H9 (cell line): ENCODE results near the gene AFAP1. TPM values are rescaled to one million over a fixed set of nuclear protein-coding genes. Genes with fewer than 3 reads are reported as not detected.

ENCODE experiments used
- DNase-seq: peaks from one replicate; pipeline ENCODE4 v3.0.0-alpha.2; 2017
- H2AFZ ChIP-seq: one replicate; pipeline ENCODE4 v1.6.1; 2013; ENCODE audit warnings: mild to moderate bottlenecking, low read length, control low read depth, moderate library complexity
- H2AK5ac ChIP-seq: 2 replicates; pipeline ENCODE4 v1.6.1; 2013; ENCODE audit warnings: low read length, control low read depth, mixed read lengths; ENCODE audit not compliant: insufficient read length
- H2BK120ac ChIP-seq: one replicate; pipeline ENCODE4 v1.6.1; 2013; ENCODE audit warnings: low read depth, mild to moderate bottlenecking, low read length, control low read depth, inconsistent platforms; ENCODE audit not compliant: poor library complexity, severe bottlenecking
- H2BK12ac ChIP-seq: 2 replicates; pipeline ENCODE4 v1.6.1; 2013; ENCODE audit warnings: low read length, control low read depth, mixed read lengths, low read depth; ENCODE audit not compliant: insufficient read length
- H2BK15ac ChIP-seq: 2 replicates; pipeline ENCODE4 v1.6.1; 2013; ENCODE audit warnings: low read depth, low read length, control low read depth
- H2BK20ac ChIP-seq: one replicate; pipeline ENCODE4 v1.6.1; 2013; ENCODE audit warnings: low read depth, mild to moderate bottlenecking, low read length, control low read depth, inconsistent platforms; ENCODE audit not compliant: poor library complexity, severe bottlenecking
- H2BK5ac ChIP-seq: 2 replicates; pipeline ENCODE4 v1.6.1; 2013; ENCODE audit warnings: low read length, control low read depth, mixed read lengths; ENCODE audit not compliant: insufficient read length
- H3K14ac ChIP-seq: 2 replicates; pipeline ENCODE4 v1.6.1; 2013; ENCODE audit warnings: low read length, control low read depth; ENCODE audit not compliant: insufficient read depth
- H3K18ac ChIP-seq: 2 replicates; pipeline ENCODE4 v1.6.1; 2013; ENCODE audit warnings: low read depth, mild to moderate bottlenecking, mixed read lengths, low read length, control low read depth; ENCODE audit not compliant: insufficient read length
- H3K23ac ChIP-seq: 2 replicates; pipeline ENCODE4 v1.6.1; 2013; ENCODE audit warnings: low read length, control low read depth, mixed read lengths, low read depth; ENCODE audit not compliant: insufficient read length
- H3K23me2 ChIP-seq: 2 replicates; pipeline ENCODE4 v1.6.1; 2013; ENCODE audit warnings: low read depth, mild to moderate bottlenecking, mixed read lengths, low read length, control low read depth; ENCODE audit not compliant: insufficient read length, poor library complexity, severe bottlenecking
- H3K27ac ChIP-seq: 2 replicates; pipeline ENCODE4 v1.5.1; 2013; ENCODE audit warnings: low read length, control low read depth, mixed read lengths, low read depth; ENCODE audit not compliant: insufficient read length
- H3K27me3 ChIP-seq: 2 replicates; pipeline ENCODE4 v1.6.1; 2013; ENCODE audit warnings: low read length, control low read depth, inconsistent platforms; ENCODE audit not compliant: insufficient read depth
- H3K4ac ChIP-seq: 2 replicates; pipeline ENCODE4 v1.6.1; 2013; ENCODE audit warnings: low read depth, mild to moderate bottlenecking, control low read depth, inconsistent platforms, low read length, moderate library complexity
- H3K4me1 ChIP-seq: 2 replicates; pipeline ENCODE4 v1.6.1; 2013; ENCODE audit warnings: low read length, control low read depth, inconsistent platforms; ENCODE audit not compliant: insufficient read depth
- H3K4me2 ChIP-seq: 2 replicates; pipeline ENCODE4 v1.6.1; 2013; ENCODE audit warnings: low read length, control low read depth, mixed read lengths; ENCODE audit not compliant: insufficient read length, insufficient read depth
- H3K56ac ChIP-seq: 2 replicates; pipeline ENCODE4 v1.6.1; 2013; ENCODE audit warnings: low read depth, mild to moderate bottlenecking, mixed read lengths, low read length, control low read depth; ENCODE audit not compliant: insufficient read length
- H3K79me1 ChIP-seq: 2 replicates; pipeline ENCODE4 v1.6.1; 2013; ENCODE audit warnings: low read depth, mild to moderate bottlenecking, moderate library complexity, low read length, control low read depth, inconsistent platforms; ENCODE audit not compliant: insufficient read depth, poor library complexity, severe bottlenecking
- H3K79me2 ChIP-seq: 2 replicates; pipeline ENCODE4 v1.6.1; 2013; ENCODE audit warnings: low read length, control low read depth, inconsistent platforms; ENCODE audit not compliant: insufficient read depth
- H3K9ac ChIP-seq: 2 replicates; pipeline ENCODE4 v1.6.1; 2013; ENCODE audit warnings: low read length, control low read depth, mixed read lengths; ENCODE audit not compliant: insufficient read length; ENCODE audit errors: extremely low read depth
- H3K9me3 ChIP-seq: one replicate; pipeline ENCODE4 v1.6.1; 2013; ENCODE audit warnings: low read depth, low read length, inconsistent platforms; ENCODE audit not compliant: control insufficient read depth
- H3T11ph ChIP-seq: one replicate; pipeline ENCODE4 v1.6.1; 2013; ENCODE audit warnings: mild to moderate bottlenecking, low read length, control low read depth, inconsistent platforms
- H4K20me1 ChIP-seq: one replicate; pipeline ENCODE4 v1.6.1; 2013; ENCODE audit not compliant: control insufficient read depth, insufficient read length, insufficient read depth
- H4K5ac ChIP-seq: 2 replicates; pipeline ENCODE4 v1.6.1; 2013; ENCODE audit warnings: low read depth, mild to moderate bottlenecking, mixed read lengths, low read length, control low read depth; ENCODE audit not compliant: insufficient read length
- H4K8ac ChIP-seq: replicated peaks from 2 replicates; pipeline ENCODE4 v1.6.1; 2013; ENCODE audit warnings: low read length, control low read depth, mixed read lengths, low read depth; ENCODE audit not compliant: insufficient read length
- H4K91ac ChIP-seq: 2 replicates; pipeline ENCODE4 v1.6.1; 2013; ENCODE audit warnings: low read depth, mild to moderate bottlenecking, moderate library complexity, mixed read lengths, low read length, control low read depth; ENCODE audit not compliant: insufficient read length
- H3K27ac Mint-ChIP-seq, 3 experiments: 2 replicates in 2 of 3; 3 replicates in 1 of 3; pipeline ENCODE4 v1.8.0; 2020 to 2021; ENCODE audit warnings: mixed read lengths in 3 of 3, mild to moderate bottlenecking in 1 of 3, moderate library complexity in 1 of 3
- H3K27me3 Mint-ChIP-seq: 2 replicates; pipeline ENCODE4 v1.8.0; 2021; ENCODE audit warnings: low read depth, mild to moderate bottlenecking, moderate library complexity, mixed read lengths
- H3K36me3 Mint-ChIP-seq, 3 experiments: 2 replicates in 2 of 3; 3 replicates in 1 of 3; pipeline ENCODE4 v1.8.0; 2020 to 2021; ENCODE audit warnings: low read depth in 3 of 3, mixed read lengths in 3 of 3; ENCODE audit not compliant: insufficient read depth in 1 of 3
- H3K4me1 Mint-ChIP-seq, 2 experiments: 2 replicates each; pipeline ENCODE4 v1.8.0; 2020; ENCODE audit warnings: mixed read lengths in 2 of 2
- H3K4me3 Mint-ChIP-seq, 2 experiments: 2 replicates in 1 of 2; 3 replicates in 1 of 2; pipeline ENCODE4 v1.8.0; 2020 to 2021; ENCODE audit warnings: mild to moderate bottlenecking in 2 of 2, mixed read lengths in 2 of 2, moderate library complexity in 1 of 2
- H3K9me3 Mint-ChIP-seq, 2 experiments: 2 replicates in 1 of 2; 3 replicates in 1 of 2; pipeline ENCODE4 v1.8.0; 2020; ENCODE audit warnings: mild to moderate bottlenecking in 2 of 2, mixed read lengths in 2 of 2, moderate library complexity in 1 of 2
- CTCF ChIP-seq: fragments of 200-600 bp; sonication (generic); conservative IDR thresholded peaks from 3 replicates; pipeline ENCODE4 v1.8.0; 2021; ENCODE audit warnings: antibody characterized with exemption, mild to moderate bottlenecking
- WGBS: extraction: QIAGEN DNeasy Blood & Tissue Kit; methylation state at CpG from one replicate; pipeline ENCODE4 v1.1.7; 2013; ENCODE audit warnings: missing lambda C conversion rate, low lambda C conversion rate, mixed read lengths; ENCODE audit not compliant: insufficient read length; ENCODE audit errors: extremely low coverage; 5-methylcytosine and 5-hydroxymethylcytosine counted together
- total RNA-seq: library from RNA; stranded (reverse); gene quantifications from 2 replicates; pipeline ENCODE4 v1.2.1, GENCODE V29; 2021

AFAP1 gene
- total RNA-seq, 1 experiment from 2014 or later: 6.5 TPM

- no peak overlapping the region for H3K18ac ChIP-seq
- no peaks in the 10 kb centered on the region for H3K9me3 ChIP-seq
- no peak overlapping the region for H4K5ac ChIP-seq
- no peak overlapping the region for H4K8ac ChIP-seq
- no peak overlapping the region for H2AK5ac ChIP-seq
- no peaks in the 10 kb centered on the region; the same call in 1 of the 2 replicates for H3K79me2 ChIP-seq
- H3K23ac ChIP-seq: no peak overlapping the region
- no peak overlapping the region for H2BK15ac ChIP-seq
- H4K20me1 ChIP-seq: no peaks in the 10 kb centered on the region
- no peak overlapping the region for H3K27ac ChIP-seq
- no peak overlapping the region for H3K4me2 ChIP-seq
- H3K14ac ChIP-seq: no peak overlapping the region
- no peaks in the 10 kb centered on the region for H3K23me2 ChIP-seq
- no peak overlapping the region for H3K4me3 Mint-ChIP-seq
- H2BK20ac ChIP-seq: no peak overlapping the region
- TF ChIP-seq CTCF: no peak
- no peaks in the 10 kb centered on the region for H3K27me3 ChIP-seq
- no peak for DNase-seq
- H4K91ac ChIP-seq: no peak overlapping the region
- H3T11ph ChIP-seq: no peak overlapping the region
- WGBS: no CpG with 5 or more reads among the region's 4 CpGs
- no peaks in the 10 kb centered on the region for H3K36me3 Mint-ChIP-seq
- no peak overlapping the region for H3K9ac ChIP-seq
- no peak overlapping the region for H2AFZ ChIP-seq
- no peak overlapping the region for H2BK120ac ChIP-seq
- peaks cover 6% of the 10 kb centered on the region for H3K27me3 Mint-ChIP-seq
- no peaks in the 10 kb centered on the region for H3K4me1 ChIP-seq
- H2BK12ac ChIP-seq: no peak overlapping the region
- no peaks in the 10 kb centered on the region for H3K79me1 ChIP-seq
- no peaks in the 10 kb centered on the region; a peak in 2 of 5 replicates for H3K9me3 Mint-ChIP-seq
- H3K4ac ChIP-seq: no peak overlapping the region
- no peak overlapping the region for H3K56ac ChIP-seq
- peaks cover 2 to 5% of the 10 kb centered on the region in 2 experiments; a peak in 3 of 4 replicates for H3K4me1 Mint-ChIP-seq
- no peak overlapping the region for H3K27ac Mint-ChIP-seq
- H2BK5ac ChIP-seq: no peak overlapping the region
Observed at GRCh38 chr4:7947927-7948326, 8.3 kb upstream of the AFAP1 start.
